GM12878 (cell line): ENCODE results near the gene RALGAPA1.

Source experiments
- CREB1 ChIP-seq: IDR thresholded peaks from 2 replicates; pipeline ENCODE4 v1.6.1; 2012; ENCODE audit warnings: low read depth, mild to moderate bottlenecking, inconsistent platforms
- CREM ChIP-seq: IDR thresholded peaks from 2 replicates; pipeline ENCODE4 v1.6.1; 2014; ENCODE audit warnings: antibody characterized with exemption, low read depth
- NBN ChIP-seq: fragments of 450-650 bp; IDR thresholded peaks from 2 replicates; pipeline ENCODE4 v1.6.1; 2016
- POLR2AphosphoS5 ChIP-seq: IDR thresholded peaks from 2 replicates; pipeline ENCODE4 v1.6.1; 2011; ENCODE audit warnings: mild to moderate bottlenecking, low read length, inconsistent platforms
- SRF ChIP-seq, 2 experiments: IDR thresholded peaks; 2 replicates each; pipeline ENCODE4 v1.6.1; 2011; ENCODE audit warnings: low read depth in 2 of 2, low read length in 2 of 2, mild to moderate bottlenecking in 1 of 2, moderate library complexity in 1 of 2
- TF ChIP-seq, protein P1 (sequence below): fragments of 450-650 bp; formaldehyde crosslinking; IDR thresholded peaks from 2 replicates; pipeline ENCODE4 v1.4.0; 2020; ENCODE audit warnings: mild to moderate bottlenecking, moderate library complexity
- TF ChIP-seq, protein P2 (sequence below), 3 experiments: IDR thresholded peaks in 2 of 3; conservative IDR thresholded peaks in 1 of 3; 2 replicates each; pipeline ENCODE4 v1.5.1; 2011; ENCODE audit warnings: low read depth in 3 of 3, low read length in 3 of 3, mild to moderate bottlenecking in 3 of 3, control low read depth in 2 of 3, moderate library complexity in 2 of 3, inconsistent platforms in 1 of 3, mixed read lengths in 1 of 3; ENCODE audit not compliant: control insufficient read depth in 2 of 3, insufficient read depth in 1 of 3; ENCODE audit errors: extremely low read depth in 1 of 3
- TF ChIP-seq, protein P3 (sequence below): IDR thresholded peaks from 2 replicates; pipeline ENCODE4 v1.6.1; 2011; ENCODE audit warnings: mild to moderate bottlenecking, low read depth, low read length, moderate library complexity; ENCODE audit not compliant: insufficient replicate concordance
- TF ChIP-seq, protein P4 (sequence below): IDR thresholded peaks from 2 replicates; pipeline ENCODE4 v1.6.1; 2012; ENCODE audit warnings: mild to moderate bottlenecking, low read depth, low read length

DNA sequence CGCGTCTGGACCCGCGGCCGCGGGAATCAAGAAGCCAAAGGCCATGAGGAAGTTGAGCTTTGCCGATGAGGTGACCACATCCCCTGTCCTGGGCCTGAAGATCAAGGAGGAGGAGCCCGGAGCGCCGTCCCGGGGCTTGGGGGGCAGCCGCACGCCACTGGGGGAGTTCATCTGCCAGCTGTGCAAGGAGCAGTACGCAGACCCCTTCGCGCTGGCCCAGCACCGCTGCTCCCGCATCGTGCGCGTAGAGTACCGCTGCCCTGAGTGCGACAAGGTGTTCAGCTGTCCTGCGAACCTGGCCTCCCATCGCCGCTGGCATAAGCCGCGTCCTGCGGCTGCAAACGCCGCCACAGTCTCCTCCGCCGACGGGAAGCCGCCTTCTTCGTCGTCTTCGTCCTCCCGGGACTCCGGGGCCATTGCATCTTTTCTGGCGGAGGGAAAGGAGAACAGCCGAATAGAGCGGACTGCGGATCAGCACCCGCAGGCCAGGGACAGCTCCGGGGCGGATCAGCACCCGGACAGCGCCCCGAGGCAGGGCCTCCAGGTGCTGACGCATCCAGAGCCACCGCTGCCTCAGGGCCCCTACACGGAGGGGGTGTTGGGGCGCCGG lies 274.1 kb downstream of the RALGAPA1 start:
- TF ChIP-seq, protein P1, sequence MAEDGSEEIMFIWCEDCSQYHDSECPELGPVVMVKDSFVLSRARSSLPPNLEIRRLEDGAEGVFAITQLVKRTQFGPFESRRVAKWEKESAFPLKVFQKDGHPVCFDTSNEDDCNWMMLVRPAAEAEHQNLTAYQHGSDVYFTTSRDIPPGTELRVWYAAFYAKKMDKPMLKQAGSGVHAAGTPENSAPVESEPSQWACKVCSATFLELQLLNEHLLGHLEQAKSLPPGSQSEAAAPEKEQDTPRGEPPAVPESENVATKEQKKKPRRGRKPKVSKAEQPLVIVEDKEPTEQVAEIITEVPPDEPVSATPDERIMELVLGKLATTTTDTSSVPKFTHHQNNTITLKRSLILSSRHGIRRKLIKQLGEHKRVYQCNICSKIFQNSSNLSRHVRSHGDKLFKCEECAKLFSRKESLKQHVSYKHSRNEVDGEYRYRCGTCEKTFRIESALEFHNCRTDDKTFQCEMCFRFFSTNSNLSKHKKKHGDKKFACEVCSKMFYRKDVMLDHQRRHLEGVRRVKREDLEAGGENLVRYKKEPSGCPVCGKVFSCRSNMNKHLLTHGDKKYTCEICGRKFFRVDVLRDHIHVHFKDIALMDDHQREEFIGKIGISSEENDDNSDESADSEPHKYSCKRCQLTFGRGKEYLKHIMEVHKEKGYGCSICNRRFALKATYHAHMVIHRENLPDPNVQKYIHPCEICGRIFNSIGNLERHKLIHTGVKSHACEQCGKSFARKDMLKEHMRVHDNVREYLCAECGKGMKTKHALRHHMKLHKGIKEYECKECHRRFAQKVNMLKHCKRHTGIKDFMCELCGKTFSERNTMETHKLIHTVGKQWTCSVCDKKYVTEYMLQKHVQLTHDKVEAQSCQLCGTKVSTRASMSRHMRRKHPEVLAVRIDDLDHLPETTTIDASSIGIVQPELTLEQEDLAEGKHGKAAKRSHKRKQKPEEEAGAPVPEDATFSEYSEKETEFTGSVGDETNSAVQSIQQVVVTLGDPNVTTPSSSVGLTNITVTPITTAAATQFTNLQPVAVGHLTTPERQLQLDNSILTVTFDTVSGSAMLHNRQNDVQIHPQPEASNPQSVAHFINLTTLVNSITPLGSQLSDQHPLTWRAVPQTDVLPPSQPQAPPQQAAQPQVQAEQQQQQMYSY, result no peak
- TF ChIP-seq, protein P2, sequence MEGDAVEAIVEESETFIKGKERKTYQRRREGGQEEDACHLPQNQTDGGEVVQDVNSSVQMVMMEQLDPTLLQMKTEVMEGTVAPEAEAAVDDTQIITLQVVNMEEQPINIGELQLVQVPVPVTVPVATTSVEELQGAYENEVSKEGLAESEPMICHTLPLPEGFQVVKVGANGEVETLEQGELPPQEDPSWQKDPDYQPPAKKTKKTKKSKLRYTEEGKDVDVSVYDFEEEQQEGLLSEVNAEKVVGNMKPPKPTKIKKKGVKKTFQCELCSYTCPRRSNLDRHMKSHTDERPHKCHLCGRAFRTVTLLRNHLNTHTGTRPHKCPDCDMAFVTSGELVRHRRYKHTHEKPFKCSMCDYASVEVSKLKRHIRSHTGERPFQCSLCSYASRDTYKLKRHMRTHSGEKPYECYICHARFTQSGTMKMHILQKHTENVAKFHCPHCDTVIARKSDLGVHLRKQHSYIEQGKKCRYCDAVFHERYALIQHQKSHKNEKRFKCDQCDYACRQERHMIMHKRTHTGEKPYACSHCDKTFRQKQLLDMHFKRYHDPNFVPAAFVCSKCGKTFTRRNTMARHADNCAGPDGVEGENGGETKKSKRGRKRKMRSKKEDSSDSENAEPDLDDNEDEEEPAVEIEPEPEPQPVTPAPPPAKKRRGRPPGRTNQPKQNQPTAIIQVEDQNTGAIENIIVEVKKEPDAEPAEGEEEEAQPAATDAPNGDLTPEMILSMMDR (IDR thresholded peaks at IDR 0.05 in 2 of 3, conservative IDR thresholded peaks at IDR 0.05 in 1 of 3; ENCODE audit: control insufficient read depth in 2 of 3, extremely low read depth in 1 of 3, insufficient read depth in 1 of 3, low read depth in 3 of 3, low read length in 3 of 3), result no peak
- TF ChIP-seq SRF (IDR thresholded peaks at IDR 0.05; ENCODE audit: low read depth in 2 of 2, low read length in 2 of 2) (peak in 1 of 2 experiments; percentile 62; a peak in 2 of 4 replicates), POLR2AphosphoS5 (no peak), NBN (no peak), CREM (0 out of 2 replicates have a peak, but pooled peaks have one; percentile 57), CREB1 (0 out of 2 replicates have a peak, but pooled peaks have one; percentile 48)
- TF ChIP-seq, protein P3, sequence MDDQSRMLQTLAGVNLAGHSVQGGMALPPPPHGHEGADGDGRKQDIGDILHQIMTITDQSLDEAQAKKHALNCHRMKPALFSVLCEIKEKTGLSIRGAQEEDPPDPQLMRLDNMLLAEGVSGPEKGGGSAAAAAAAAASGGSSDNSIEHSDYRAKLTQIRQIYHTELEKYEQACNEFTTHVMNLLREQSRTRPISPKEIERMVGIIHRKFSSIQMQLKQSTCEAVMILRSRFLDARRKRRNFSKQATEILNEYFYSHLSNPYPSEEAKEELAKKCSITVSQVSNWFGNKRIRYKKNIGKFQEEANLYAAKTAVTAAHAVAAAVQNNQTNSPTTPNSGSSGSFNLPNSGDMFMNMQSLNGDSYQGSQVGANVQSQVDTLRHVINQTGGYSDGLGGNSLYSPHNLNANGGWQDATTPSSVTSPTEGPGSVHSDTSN, result no peak
- TF ChIP-seq, protein P4, sequence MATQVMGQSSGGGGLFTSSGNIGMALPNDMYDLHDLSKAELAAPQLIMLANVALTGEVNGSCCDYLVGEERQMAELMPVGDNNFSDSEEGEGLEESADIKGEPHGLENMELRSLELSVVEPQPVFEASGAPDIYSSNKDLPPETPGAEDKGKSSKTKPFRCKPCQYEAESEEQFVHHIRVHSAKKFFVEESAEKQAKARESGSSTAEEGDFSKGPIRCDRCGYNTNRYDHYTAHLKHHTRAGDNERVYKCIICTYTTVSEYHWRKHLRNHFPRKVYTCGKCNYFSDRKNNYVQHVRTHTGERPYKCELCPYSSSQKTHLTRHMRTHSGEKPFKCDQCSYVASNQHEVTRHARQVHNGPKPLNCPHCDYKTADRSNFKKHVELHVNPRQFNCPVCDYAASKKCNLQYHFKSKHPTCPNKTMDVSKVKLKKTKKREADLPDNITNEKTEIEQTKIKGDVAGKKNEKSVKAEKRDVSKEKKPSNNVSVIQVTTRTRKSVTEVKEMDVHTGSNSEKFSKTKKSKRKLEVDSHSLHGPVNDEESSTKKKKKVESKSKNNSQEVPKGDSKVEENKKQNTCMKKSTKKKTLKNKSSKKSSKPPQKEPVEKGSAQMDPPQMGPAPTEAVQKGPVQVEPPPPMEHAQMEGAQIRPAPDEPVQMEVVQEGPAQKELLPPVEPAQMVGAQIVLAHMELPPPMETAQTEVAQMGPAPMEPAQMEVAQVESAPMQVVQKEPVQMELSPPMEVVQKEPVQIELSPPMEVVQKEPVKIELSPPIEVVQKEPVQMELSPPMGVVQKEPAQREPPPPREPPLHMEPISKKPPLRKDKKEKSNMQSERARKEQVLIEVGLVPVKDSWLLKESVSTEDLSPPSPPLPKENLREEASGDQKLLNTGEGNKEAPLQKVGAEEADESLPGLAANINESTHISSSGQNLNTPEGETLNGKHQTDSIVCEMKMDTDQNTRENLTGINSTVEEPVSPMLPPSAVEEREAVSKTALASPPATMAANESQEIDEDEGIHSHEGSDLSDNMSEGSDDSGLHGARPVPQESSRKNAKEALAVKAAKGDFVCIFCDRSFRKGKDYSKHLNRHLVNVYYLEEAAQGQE, result peak; percentile 100
